Measurements from ENCODE around the gene ADGRL2.

The ADGRL2 gene

GRCh38 chr1:82013702-82014101 lies 213.0 kb downstream of the ADGRL2 start:
- Histone ChIP-seq H2AFZ (ENCODE audit: low read depth) (no peak overlapping the region), H3K4me3 (IDR thresholded peaks at IDR 0.05; ENCODE audit: insufficient read depth, low read depth, low read length) (no peak overlapping the region), H3K4me2 (no peak overlapping the region), H3K79me2 (ENCODE audit: insufficient read depth, low read depth) (no peaks in the 10 kb centered on the region), H3K27ac (no peak overlapping the region), H3K27me3 (ENCODE audit: insufficient read depth, low read depth) (no peaks in the 10 kb centered on the region), H4K20me1 (ENCODE audit: insufficient read depth) (no peaks in the 10 kb centered on the region), H3K36me3 (ENCODE audit: insufficient read depth) (no peaks in the 10 kb centered on the region), H3K9ac (no peak overlapping the region), H3K4me1 (ENCODE audit: low read depth, poor library complexity, severe bottlenecking) (no peaks in the 10 kb centered on the region)
- TF ChIP-seq CTCF (conservative IDR thresholded peaks at IDR 0.05; ENCODE audit: low read depth, low read length) = no peak

- Histone ChIP-seq H3K4me2 (no peak overlapping the region), H3K4me3 (IDR thresholded peaks at IDR 0.05; ENCODE audit: insufficient read depth, low read depth, low read length) (no peak overlapping the region), H3K4me1 (ENCODE audit: low read depth, poor library complexity, severe bottlenecking) (no peaks in the 10 kb centered on the region), H4K20me1 (ENCODE audit: insufficient read depth) (no peaks in the 10 kb centered on the region), H3K27ac (no peak overlapping the region), H2AFZ (ENCODE audit: low read depth) (no peak overlapping the region), H3K36me3 (ENCODE audit: insufficient read depth) (no peaks in the 10 kb centered on the region), H3K79me2 (ENCODE audit: insufficient read depth, low read depth) (no peaks in the 10 kb centered on the region), H3K27me3 (ENCODE audit: insufficient read depth, low read depth) (no peaks in the 10 kb centered on the region), H3K9ac (no peak overlapping the region)
- no peak for TF ChIP-seq CTCF (conservative IDR thresholded peaks at IDR 0.05; ENCODE audit: low read depth, low read length)
These were observed 214.7 kb downstream of the ADGRL2 start for GRCh38 chr1:82015444-82015843.

- TF ChIP-seq CTCF (conservative IDR thresholded peaks at IDR 0.05; ENCODE audit: low read depth, low read length) = no peak
- H3K9ac ChIP-seq = no peak overlapping the region
- no peak overlapping the region for H3K4me3 ChIP-seq (IDR thresholded peaks at IDR 0.05; ENCODE audit: insufficient read depth, low read depth, low read length)
- no peak overlapping the region for H3K27ac ChIP-seq
- H3K4me1 ChIP-seq (ENCODE audit: low read depth, poor library complexity, severe bottlenecking) = no peaks in the 10 kb centered on the region
- H4K20me1 ChIP-seq (ENCODE audit: insufficient read depth) = no peaks in the 10 kb centered on the region
- no peaks in the 10 kb centered on the region for H3K27me3 ChIP-seq (ENCODE audit: insufficient read depth, low read depth)
- H3K36me3 ChIP-seq (ENCODE audit: insufficient read depth) = no peaks in the 10 kb centered on the region
- H3K79me2 ChIP-seq (ENCODE audit: insufficient read depth, low read depth) = no peaks in the 10 kb centered on the region
- H2AFZ ChIP-seq (ENCODE audit: low read depth) = no peak overlapping the region
- no peak overlapping the region for H3K4me2 ChIP-seq
These were observed 217.6 kb downstream of the ADGRL2 start for GRCh38 chr1:82018319-82018718.

GRCh38 chr1:82019508-82019907 lies 218.8 kb downstream of the ADGRL2 start:
- H3K9ac ChIP-seq = no peak overlapping the region
- H3K4me3 ChIP-seq (IDR thresholded peaks at IDR 0.05; ENCODE audit: insufficient read depth, low read depth, low read length) = no peak overlapping the region
- no peak for TF ChIP-seq CTCF (conservative IDR thresholded peaks at IDR 0.05; ENCODE audit: low read depth, low read length)
- no peak overlapping the region for H2AFZ ChIP-seq (ENCODE audit: low read depth)
- no peak overlapping the region for H3K27ac ChIP-seq
- H3K4me1 ChIP-seq (ENCODE audit: low read depth, poor library complexity, severe bottlenecking) = no peaks in the 10 kb centered on the region
- no peaks in the 10 kb centered on the region for H3K79me2 ChIP-seq (ENCODE audit: insufficient read depth, low read depth)
- H3K36me3 ChIP-seq (ENCODE audit: insufficient read depth) = no peaks in the 10 kb centered on the region
- H4K20me1 ChIP-seq (ENCODE audit: insufficient read depth) = no peaks in the 10 kb centered on the region
- no peaks in the 10 kb centered on the region for H3K27me3 ChIP-seq (ENCODE audit: insufficient read depth, low read depth)
- no peak overlapping the region for H3K4me2 ChIP-seq

GRCh38 chr1:82030830-82031229 lies 230.1 kb downstream of the ADGRL2 start:
- no peak for TF ChIP-seq CTCF (conservative IDR thresholded peaks at IDR 0.05; ENCODE audit: low read depth, low read length)
- Histone ChIP-seq H3K4me1 (ENCODE audit: low read depth, poor library complexity, severe bottlenecking) (no peaks in the 10 kb centered on the region), H3K4me3 (IDR thresholded peaks at IDR 0.05; ENCODE audit: insufficient read depth, low read depth, low read length) (no peak overlapping the region), H3K9ac (no peak overlapping the region), H4K20me1 (ENCODE audit: insufficient read depth) (no peaks in the 10 kb centered on the region), H3K27me3 (ENCODE audit: insufficient read depth, low read depth) (no peaks in the 10 kb centered on the region), H2AFZ (ENCODE audit: low read depth) (no peak overlapping the region), H3K27ac (no peak overlapping the region), H3K79me2 (ENCODE audit: insufficient read depth, low read depth) (no peaks in the 10 kb centered on the region), H3K4me2 (no peak overlapping the region), H3K36me3 (ENCODE audit: insufficient read depth) (no peaks in the 10 kb centered on the region)

Data from KMS-11 (cell line).